Stimulated activated CD8-positive, alpha-beta memory T cell treated with anti-CD3 and anti-CD28 coated beads, Interleukin-4, amount 100 ng/mL, for 24 hours (primary cell): ENCODE results near the gene PTH.

Experiments
- DNase-seq: peaks from one replicate; pipeline ENCODE4 v3.0.0-alpha.2; 2020; ENCODE audit warnings: low read depth

PTH gene

DNA sequence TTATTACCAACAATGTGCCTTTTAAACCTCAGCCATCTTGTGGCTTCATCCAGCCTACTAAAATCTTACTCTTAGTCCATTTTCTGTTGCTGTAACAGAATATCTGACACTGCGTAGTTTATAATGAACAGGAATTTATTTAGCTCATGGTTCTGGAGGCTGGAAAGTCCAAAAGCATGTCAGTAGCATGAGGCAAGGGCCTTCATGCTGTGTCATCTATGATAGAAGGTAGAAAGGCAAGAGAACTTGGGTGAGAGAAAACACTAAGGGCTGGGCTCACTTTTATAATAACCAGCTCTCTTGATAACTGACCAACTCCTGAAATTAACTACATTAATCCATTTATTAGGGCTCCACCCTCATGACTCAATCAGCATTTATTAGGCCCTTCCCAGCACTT is 46.3 kb downstream of the PTH start:
- no peak for DNase-seq

DNA sequence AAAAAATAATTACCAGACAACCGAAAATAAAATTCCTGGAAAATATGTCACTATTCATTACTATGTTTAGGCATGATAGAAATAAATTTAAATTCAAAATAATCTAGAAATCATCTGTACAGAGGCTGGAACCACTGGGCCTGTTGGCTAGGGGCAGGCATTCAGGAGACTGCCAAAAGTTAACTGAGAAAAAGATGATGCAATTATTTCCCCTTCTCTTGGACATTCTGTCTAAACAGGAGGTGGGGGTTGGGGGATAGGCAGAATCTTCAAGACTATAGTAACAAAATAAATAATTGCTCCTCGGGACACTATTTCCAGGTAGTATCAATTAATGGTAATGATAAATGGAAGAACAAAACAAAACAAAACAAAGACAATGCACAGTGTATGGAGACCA is 46.9 kb downstream of the PTH start:
- no peak for DNase-seq

DNA sequence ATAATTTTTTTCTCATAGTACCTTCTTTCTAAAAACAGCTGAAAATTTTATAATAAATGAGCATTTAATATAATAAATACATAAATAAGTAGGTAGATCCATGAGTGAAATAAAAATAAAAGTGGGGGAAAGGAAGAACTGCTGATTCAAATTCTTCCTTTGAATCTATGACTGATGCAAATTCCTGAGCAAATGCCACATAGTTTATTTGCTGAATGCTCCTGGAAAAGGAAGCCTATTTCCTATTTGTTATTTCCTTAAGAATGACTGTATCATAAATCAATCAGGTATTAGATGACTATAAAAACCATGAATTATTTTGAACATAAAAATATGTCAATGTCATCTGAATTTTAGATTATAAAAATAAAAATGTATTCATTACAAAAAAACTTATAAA is 49.4 kb downstream of the PTH start:
- no peak for DNase-seq

DNA sequence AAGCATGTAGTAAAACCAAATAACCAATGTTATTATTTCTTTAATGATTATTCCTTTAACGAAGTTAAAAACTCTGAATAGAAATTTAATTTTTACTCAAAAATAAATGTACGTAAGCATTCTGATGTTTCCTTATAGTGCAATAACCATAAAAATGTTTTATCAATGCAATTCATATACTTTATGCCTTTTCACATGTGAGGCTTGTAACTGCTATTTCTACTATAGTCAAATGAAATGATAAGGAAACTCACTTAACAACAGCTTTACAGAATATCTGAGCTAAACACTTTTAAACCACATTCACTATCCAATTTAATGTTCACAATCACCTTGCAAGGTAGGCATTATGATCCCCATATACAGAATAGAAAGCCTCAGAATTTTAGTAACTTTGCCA is 50.2 kb downstream of the PTH start:
- no peak for DNase-seq
